SKM-1 (cell line): ENCODE measurements around the gene BATF3.
"Not testable (repeated sequence)": the region's sequence is repeated elsewhere in the genome, so short reads cannot be mapped to it uniquely, and the experiment has no call there.

Experiments
- DNase-seq: peaks from one replicate; lab custom pipeline; 2025; ENCODE audit not compliant: unreplicated experiment; lab: John Stamatoyannopoulos, UW

The BATF3 gene

GRCh38 chr1:212664409-212665199 lies 35.0 kb downstream of the BATF3 start:
- DNase-seq = no peak

GRCh38 chr1:212658250-212658649 lies 41.4 kb downstream of the BATF3 start:
- not testable (repeated sequence) for DNase-seq

- no peak for DNase-seq
These were observed 42.9 kb downstream of the BATF3 start for GRCh38 chr1:212656730-212657129.

GRCh38 chr1:212655668-212656440 lies 43.8 kb downstream of the BATF3 start:
- DNase-seq = no peak

GRCh38 chr1:212652609-212653008 lies 47.0 kb downstream of the BATF3 start:
- DNase-seq = no peak

- no peak for DNase-seq
These were observed 47.7 kb downstream of the BATF3 start for GRCh38 chr1:212651977-212652376.

- no peak for DNase-seq
These were observed 48.1 kb downstream of the BATF3 start for GRCh38 chr1:212651521-212651920.

- DNase-seq = no peak
These were observed 49.4 kb downstream of the BATF3 start for GRCh38 chr1:212650228-212650627.

- DNase-seq = no peak
These were observed 50.6 kb downstream of the BATF3 start for GRCh38 chr1:212649020-212649419.

- DNase-seq = no peak
These were observed 51.2 kb downstream of the BATF3 start for GRCh38 chr1:212648431-212648830.

- DNase-seq = no peak
These were observed 52.6 kb downstream of the BATF3 start for GRCh38 chr1:212647004-212647403.

GRCh38 chr1:212646588-212646987 lies 53.1 kb downstream of the BATF3 start:
- no peak for DNase-seq

GRCh38 chr1:212645546-212646543 lies 53.8 kb downstream of the BATF3 start:
- DNase-seq = no peak

- no peak for DNase-seq
These were observed 54.6 kb downstream of the BATF3 start for GRCh38 chr1:212644866-212645545.

GRCh38 chr1:212643877-212644276 lies 55.8 kb downstream of the BATF3 start:
- no peak for DNase-seq

- DNase-seq = no peak
These were observed 57.7 kb downstream of the BATF3 start for GRCh38 chr1:212641956-212642355.

GRCh38 chr1:212640223-212640878 lies 59.3 kb downstream of the BATF3 start:
- DNase-seq = no peak

- DNase-seq = not testable (repeated sequence)
These were observed 60.1 kb downstream of the BATF3 start for GRCh38 chr1:212639524-212639923.

- DNase-seq = no peak
These were observed 61.0 kb downstream of the BATF3 start for GRCh38 chr1:212638492-212639151.
